OCI-LY7 (cell line): ENCODE measurements around the gene CDKAL1. TPM values are rescaled to one million over a fixed set of nuclear protein-coding genes. Genes with fewer than 3 reads are reported as not detected.

ENCODE experiments used
- BruUV-seq: library from RNA; stranded (reverse); fragments of 400-500 nt; replicated peaks from 2 replicates; lab custom pipeline; 2021; lab: Mats Ljungman, UMichigan
- CTCF ChIA-PET: fragments of 300-600 bp; sonication (Branson Sonifier 250); formaldehyde crosslinking; loops from one replicate; lab custom pipeline; 2022; ENCODE audit warnings: antibody characterized with exemption; ENCODE audit not compliant: unreplicated experiment; lab: Charles Lee
- POLR2A ChIA-PET: fragments of 300-600 bp; sonication (Branson Sonifier 250); formaldehyde crosslinking; loops from one replicate; lab custom pipeline; 2022; ENCODE audit warnings: antibody characterized with exemption; lab: Charles Lee
- DNase-seq: peaks from one replicate; pipeline ENCODE4 v3.0.0-alpha.2; 2015; ENCODE audit warnings: low spot score
- H2AFZ ChIP-seq: fragments of 200-600 bp; sonication (generic), shearing (Covaris generic); 2 replicates; pipeline ENCODE4 v1.6.1; 2014; ENCODE audit warnings: mild to moderate bottlenecking, antibody characterized with exemption, low read length, moderate library complexity
- H3K27ac ChIP-seq: fragments of 200-600 bp; sonication (generic); 2 replicates; pipeline ENCODE4 v1.5.1; 2014; ENCODE audit warnings: mixed run types, low read depth, mild to moderate bottlenecking, moderate library complexity, low read length, inconsistent platforms; ENCODE audit not compliant: poor library complexity, severe bottlenecking
- H3K36me3 ChIP-seq: fragments of 200-600 bp; sonication (generic); 2 replicates; pipeline ENCODE4 v1.6.1; 2014; ENCODE audit warnings: mild to moderate bottlenecking, antibody characterized with exemption, low read length, moderate library complexity, mixed read lengths; ENCODE audit not compliant: insufficient read depth
- H3K4me1 ChIP-seq: fragments of 200-600 bp; sonication (generic); 2 replicates; pipeline ENCODE4 v1.5.1; 2014; ENCODE audit warnings: mild to moderate bottlenecking, low read length; ENCODE audit not compliant: insufficient read depth, poor library complexity, severe bottlenecking
- H3K4me2 ChIP-seq: fragments of 200-600 bp; sonication (generic); 2 replicates; pipeline ENCODE4 v1.6.1; 2014; ENCODE audit warnings: mild to moderate bottlenecking, low read length
- H3K4me3 ChIP-seq: fragments of 200-600 bp; sonication (generic); 2 replicates; pipeline ENCODE4 v1.5.1; 2014; ENCODE audit warnings: mild to moderate bottlenecking, low read depth, low read length; ENCODE audit not compliant: poor library complexity, severe bottlenecking
- H3K79me2 ChIP-seq: fragments of 200-600 bp; sonication (generic); 2 replicates; pipeline ENCODE4 v1.6.1; 2016; ENCODE audit warnings: low read depth, mild to moderate bottlenecking, low read length, moderate library complexity, mixed read lengths; ENCODE audit not compliant: insufficient read depth
- H3K9me2 ChIP-seq: fragments of 200-600 bp; sonication (generic); 2 replicates; pipeline ENCODE4 v1.6.1; 2016; ENCODE audit warnings: mild to moderate bottlenecking, low read length, mixed read lengths; ENCODE audit not compliant: insufficient read depth
- H3K9me3 ChIP-seq: fragments of 200-600 bp; sonication (generic); 2 replicates; pipeline ENCODE4 v1.6.1; 2014; ENCODE audit warnings: mild to moderate bottlenecking, mixed run types, low read length, mixed read lengths
- H4K20me1 ChIP-seq: fragments of 200-600 bp; sonication (generic); 2 replicates; pipeline ENCODE4 v1.6.1; 2014; ENCODE audit warnings: mild to moderate bottlenecking, antibody characterized with exemption, low read length, moderate library complexity, mixed read lengths; ENCODE audit not compliant: insufficient read depth
- EZH2phosphoT487 ChIP-seq: fragments of 200-600 bp; sonication (generic); IDR thresholded peaks from 2 replicates; pipeline ENCODE4 v1.6.1; 2018; ENCODE audit warnings: low read depth, borderline replicate concordance, mild to moderate bottlenecking, mixed run types, antibody characterized with exemption, low read length, moderate library complexity, mixed read lengths
- intact Hi-C: fragments of 100-400 bp; cut with micrococcal nuclease; formaldehyde crosslinking; loops from one replicate; pipeline ENCODE4 v1.10.0; 2022; ENCODE audit not compliant: unreplicated experiment
- total RNA-seq, 2 experiments: library from RNA; depleted of rRNA in 1 of 2; stranded (reverse); fragments of >200 nt in 1 of 2; shearing (Covaris generic) in 1 of 2; gene quantifications; 2 replicates each; pipeline ENCODE4 v1.2.3, GENCODE V29; 2014 to 2022
- TF ChIP-seq, protein P1 (sequence below): fragments of 200-600 bp; sonication (generic); conservative IDR thresholded peaks from 2 replicates; pipeline ENCODE4 v1.5.1; 2014; ENCODE audit warnings: mild to moderate bottlenecking, antibody characterized with exemption, low read length, moderate library complexity, mixed read lengths

CDKAL1 gene
- total RNA-seq, 2 experiments from 2014 or later = 19.9 to 21.1 TPM

GRCh38 chr6:21019614-21020013 lies 485.4 kb downstream of the CDKAL1 start:
- POLR2A ChIA-PET = interaction anchor here (0.6 kb wide), 1 partner anchor 41 kb away, joined by 3 read pairs; no protein-coding TSS in a partner anchor
- CTCF ChIA-PET = no interaction called here
- H3K9me3 ChIP-seq = no peaks in the 10 kb centered on the region

DNA sequence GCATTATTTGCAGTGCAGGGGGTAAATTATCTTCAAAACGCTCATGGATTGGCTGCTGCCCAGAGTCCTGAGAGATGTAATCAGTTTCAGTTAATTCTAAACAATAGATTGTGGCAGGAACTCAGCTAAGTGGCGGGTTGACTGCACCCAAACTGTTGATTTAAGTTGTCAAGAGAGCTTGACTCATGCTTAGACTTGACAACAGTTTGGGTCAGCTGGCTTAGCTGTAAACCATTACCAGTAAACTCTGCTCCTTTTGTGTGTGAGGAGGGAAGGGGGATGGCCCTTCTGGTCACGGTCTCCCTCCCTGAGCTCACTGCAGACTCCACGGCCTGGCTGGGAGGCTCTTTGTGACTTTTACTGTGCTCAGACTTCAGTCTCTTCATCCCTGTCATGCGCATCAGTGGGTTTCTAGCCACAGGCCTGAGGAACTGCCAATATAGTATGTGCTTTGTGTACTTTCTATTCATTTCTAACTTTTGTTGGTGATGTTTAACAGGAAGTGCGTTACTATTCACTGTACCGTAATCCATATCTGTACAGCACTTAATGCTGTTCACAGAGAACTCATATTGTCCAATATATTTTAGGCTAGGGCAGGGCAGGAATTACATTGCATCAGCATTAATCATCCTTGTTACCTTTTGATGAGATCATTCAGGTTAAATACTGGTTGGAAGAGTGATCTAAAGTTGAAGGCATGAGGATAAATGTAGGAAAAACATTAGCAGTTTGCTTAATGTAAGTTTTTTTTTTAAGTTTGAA lies 488.3 kb downstream of the CDKAL1 start:
- ChIA-PET CTCF (no interaction called here), POLR2A (no interaction called here)
- intact Hi-C loops = no loop called here
- Histone ChIP-seq H3K79me2 (no peaks in the 10 kb centered on the region), H2AFZ (no peak overlapping the region), H4K20me1 (no peaks in the 10 kb centered on the region), H3K9me2 (no peaks in the 10 kb centered on the region), H3K4me1 (no peaks in the 10 kb centered on the region), H3K36me3 (no peaks in the 10 kb centered on the region), H3K4me3 (no peak overlapping the region), H3K4me2 (no peak overlapping the region), H3K9me3 (no peaks in the 10 kb centered on the region), H3K27ac (no peak overlapping the region)
- no TSS peak for BruUV-seq
- no peak for DNase-seq
- no peak for TF ChIP-seq EZH2phosphoT487
- TF ChIP-seq, protein P1, sequence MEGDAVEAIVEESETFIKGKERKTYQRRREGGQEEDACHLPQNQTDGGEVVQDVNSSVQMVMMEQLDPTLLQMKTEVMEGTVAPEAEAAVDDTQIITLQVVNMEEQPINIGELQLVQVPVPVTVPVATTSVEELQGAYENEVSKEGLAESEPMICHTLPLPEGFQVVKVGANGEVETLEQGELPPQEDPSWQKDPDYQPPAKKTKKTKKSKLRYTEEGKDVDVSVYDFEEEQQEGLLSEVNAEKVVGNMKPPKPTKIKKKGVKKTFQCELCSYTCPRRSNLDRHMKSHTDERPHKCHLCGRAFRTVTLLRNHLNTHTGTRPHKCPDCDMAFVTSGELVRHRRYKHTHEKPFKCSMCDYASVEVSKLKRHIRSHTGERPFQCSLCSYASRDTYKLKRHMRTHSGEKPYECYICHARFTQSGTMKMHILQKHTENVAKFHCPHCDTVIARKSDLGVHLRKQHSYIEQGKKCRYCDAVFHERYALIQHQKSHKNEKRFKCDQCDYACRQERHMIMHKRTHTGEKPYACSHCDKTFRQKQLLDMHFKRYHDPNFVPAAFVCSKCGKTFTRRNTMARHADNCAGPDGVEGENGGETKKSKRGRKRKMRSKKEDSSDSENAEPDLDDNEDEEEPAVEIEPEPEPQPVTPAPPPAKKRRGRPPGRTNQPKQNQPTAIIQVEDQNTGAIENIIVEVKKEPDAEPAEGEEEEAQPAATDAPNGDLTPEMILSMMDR = no peak

More at GRCh38 chr6:21019614-21020013, 485.4 kb downstream of the CDKAL1 start:
- no peak for DNase-seq
- TF ChIP-seq, protein P1 = no peak
- TF ChIP-seq EZH2phosphoT487 = no peak
- H3K36me3 ChIP-seq = no peaks in the 10 kb centered on the region
- no peaks in the 10 kb centered on the region for H3K79me2 ChIP-seq
- H4K20me1 ChIP-seq = no peaks in the 10 kb centered on the region
- no peak overlapping the region for H3K27ac ChIP-seq
- no peaks in the 10 kb centered on the region for H3K4me1 ChIP-seq
- H3K4me3 ChIP-seq = no peak overlapping the region
- intact Hi-C loops = no loop called here
- H2AFZ ChIP-seq = no peak overlapping the region
- no peak overlapping the region for H3K4me2 ChIP-seq
- no peaks in the 10 kb centered on the region for H3K9me2 ChIP-seq
- no TSS peak for BruUV-seq

- no peak for DNase-seq
- no TSS peak for BruUV-seq
- Histone ChIP-seq H3K27ac (no peak overlapping the region), H3K4me3 (no peak overlapping the region), H3K79me2 (no peaks in the 10 kb centered on the region), H3K4me1 (no peaks in the 10 kb centered on the region), H3K4me2 (no peak overlapping the region), H3K9me3 (no peaks in the 10 kb centered on the region), H3K9me2 (no peaks in the 10 kb centered on the region), H4K20me1 (no peaks in the 10 kb centered on the region), H3K36me3 (no peaks in the 10 kb centered on the region), H2AFZ (no peak overlapping the region)
- no peak for TF ChIP-seq EZH2phosphoT487
- TF ChIP-seq, protein P1 = no peak
- CTCF ChIA-PET = no interaction called here
- intact Hi-C loops = no loop called here
- POLR2A ChIA-PET = interaction anchor here (0.6 kb wide), 1 partner anchor 35 kb away, joined by 5 read pairs; no protein-coding TSS in a partner anchor
These were observed 489.0 kb downstream of the CDKAL1 start for GRCh38 chr6:21023210-21023609.
